ENCODE measurements around the gene BCL2.

- TF ChIP-seq CTCF (IDR thresholded peaks at IDR 0.05): no peak
- TF ChIP-seq POLR2A (IDR thresholded peaks at IDR 0.05): no peak
These were observed 85.1 kb downstream of the BCL2 start for GRCh38 chr18:63234432-63234831.

All from prostate gland (tissue), 2 donors.